Measurements from ENCODE around the gene KIZ. TPM values are rescaled to one million over a fixed set of nuclear protein-coding genes. Genes with fewer than 3 reads are reported as not detected.

Gene KIZ
- total RNA-seq, 1 experiment from 2014 or later, result 43.6 TPM

DNA sequence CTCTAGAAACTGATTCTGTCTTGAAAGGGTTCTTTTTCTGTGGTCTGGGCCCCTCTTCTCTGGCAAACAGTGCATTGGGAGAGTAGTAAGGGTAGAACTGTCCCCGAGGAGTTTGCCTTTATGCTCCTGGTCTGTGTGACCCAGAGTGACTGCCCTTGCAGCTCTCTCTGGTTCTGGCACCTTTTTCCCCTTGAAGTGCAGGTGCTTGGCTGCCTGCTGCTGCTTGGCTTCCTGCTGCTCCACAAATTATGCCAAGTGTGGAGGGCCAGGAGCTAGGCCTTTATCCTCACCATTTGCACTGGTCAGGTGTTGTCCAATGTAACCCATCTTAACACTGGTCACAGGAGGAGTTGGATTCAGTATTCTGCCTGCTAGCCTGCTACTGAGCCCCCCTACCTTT lies 11.2 kb downstream of the KIZ start (continued):
- no peak for TF ChIP-seq ZNF281 (CRISPR knock-in tag; IDR thresholded peaks at IDR 0.05)
- no peak for TF ChIP-seq EMX1 (CRISPR knock-in tag; IDR thresholded peaks at IDR 0.05)
- no peak for TF ChIP-seq NR2C2 (CRISPR knock-in tag; IDR thresholded peaks at IDR 0.05)

GRCh38 chr20:21139881-21140566 lies 14.1 kb downstream of the KIZ start:
- CTCF ChIA-PET, result no interaction called here
- H3K36me3 Mint-ChIP-seq, result peaks cover 16% of the 10 kb centered on the region
- H3K4me3 Mint-ChIP-seq, result no peak overlapping the region
- POLR2A ChIA-PET, result no interaction called here
- TF ChIP-seq, protein P1, sequence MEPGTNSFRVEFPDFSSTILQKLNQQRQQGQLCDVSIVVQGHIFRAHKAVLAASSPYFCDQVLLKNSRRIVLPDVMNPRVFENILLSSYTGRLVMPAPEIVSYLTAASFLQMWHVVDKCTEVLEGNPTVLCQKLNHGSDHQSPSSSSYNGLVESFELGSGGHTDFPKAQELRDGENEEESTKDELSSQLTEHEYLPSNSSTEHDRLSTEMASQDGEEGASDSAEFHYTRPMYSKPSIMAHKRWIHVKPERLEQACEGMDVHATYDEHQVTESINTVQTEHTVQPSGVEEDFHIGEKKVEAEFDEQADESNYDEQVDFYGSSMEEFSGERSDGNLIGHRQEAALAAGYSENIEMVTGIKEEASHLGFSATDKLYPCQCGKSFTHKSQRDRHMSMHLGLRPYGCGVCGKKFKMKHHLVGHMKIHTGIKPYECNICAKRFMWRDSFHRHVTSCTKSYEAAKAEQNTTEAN (CRISPR knock-in tag; IDR thresholded peaks at IDR 0.05), result no peak
- no peak for TF ChIP-seq MYBL2 (CRISPR knock-in tag; IDR thresholded peaks at IDR 0.05)
- TF ChIP-seq SMAD4 (CRISPR knock-in tag; IDR thresholded peaks at IDR 0.05), result no peak
- TF ChIP-seq GRHL2 (CRISPR knock-in tag; IDR thresholded peaks at IDR 0.05; ENCODE audit: insufficient replicate concordance, severe bottlenecking), result no peak
- no peak for TF ChIP-seq CREB1 (CRISPR knock-in tag; IDR thresholded peaks at IDR 0.05)
- no peak for TF ChIP-seq NR3C1 (CRISPR knock-in tag; conservative IDR thresholded peaks at IDR 0.05; ENCODE audit: low read depth)
- no peak for TF ChIP-seq PRDM15 (CRISPR knock-in tag; IDR thresholded peaks at IDR 0.05)
- TF ChIP-seq ZNF416 (CRISPR knock-in tag; IDR thresholded peaks at IDR 0.05), result no peak
- H3K27ac Mint-ChIP-seq, result no peak overlapping the region
- no peaks in the 10 kb centered on the region for H3K9me3 Mint-ChIP-seq
- ATAC-seq (no peak), DNase-seq (ENCODE audit: low spot score) (no peak)
- H3K27me3 Mint-ChIP-seq (ENCODE audit: low read depth), result no peaks in the 10 kb centered on the region
- peaks cover 11% of the 10 kb centered on the region for H3K4me1 Mint-ChIP-seq

DNA sequence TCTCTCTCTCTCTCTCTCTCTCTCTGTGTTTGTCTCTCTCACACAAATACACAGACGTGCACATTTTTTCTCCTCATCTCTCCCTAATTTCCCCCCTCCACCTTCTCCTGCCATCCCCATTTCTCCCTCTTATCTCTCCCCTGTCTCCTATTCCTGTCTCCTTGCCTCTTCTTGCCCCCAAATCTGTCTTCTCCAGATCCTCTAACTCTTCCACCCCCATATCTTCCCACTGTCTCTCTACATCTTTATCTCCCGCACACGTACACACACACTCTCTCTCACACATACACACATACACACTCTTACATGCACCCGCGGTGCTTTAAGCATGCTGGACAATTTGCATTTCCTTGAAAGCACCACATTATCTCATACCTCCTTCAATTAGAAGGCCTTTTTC lies 15.9 kb downstream of the KIZ start:
- Mint-ChIP-seq H3K27ac (no peak overlapping the region), H3K9me3 (no peaks in the 10 kb centered on the region), H3K4me1 (peaks cover 7% of the 10 kb centered on the region; the same call in 1 of the 2 replicates), H3K36me3 (peaks cover 13% of the 10 kb centered on the region), H3K4me3 (no peak overlapping the region), H3K27me3 (ENCODE audit: low read depth) (no peaks in the 10 kb centered on the region)
- POLR2A ChIA-PET, result no interaction called here
- DNase-seq (ENCODE audit: low spot score), result no peak
- CTCF ChIA-PET, result no interaction called here
- ATAC-seq, result no peak
- TF ChIP-seq AFF4 (CRISPR knock-in tag; IDR thresholded peaks at IDR 0.05; ENCODE audit: borderline replicate concordance) (no peak), SMAD3 (CRISPR knock-in tag; IDR thresholded peaks at IDR 0.05; ENCODE audit: borderline replicate concordance) (no peak)
- TF ChIP-seq, protein P2, sequence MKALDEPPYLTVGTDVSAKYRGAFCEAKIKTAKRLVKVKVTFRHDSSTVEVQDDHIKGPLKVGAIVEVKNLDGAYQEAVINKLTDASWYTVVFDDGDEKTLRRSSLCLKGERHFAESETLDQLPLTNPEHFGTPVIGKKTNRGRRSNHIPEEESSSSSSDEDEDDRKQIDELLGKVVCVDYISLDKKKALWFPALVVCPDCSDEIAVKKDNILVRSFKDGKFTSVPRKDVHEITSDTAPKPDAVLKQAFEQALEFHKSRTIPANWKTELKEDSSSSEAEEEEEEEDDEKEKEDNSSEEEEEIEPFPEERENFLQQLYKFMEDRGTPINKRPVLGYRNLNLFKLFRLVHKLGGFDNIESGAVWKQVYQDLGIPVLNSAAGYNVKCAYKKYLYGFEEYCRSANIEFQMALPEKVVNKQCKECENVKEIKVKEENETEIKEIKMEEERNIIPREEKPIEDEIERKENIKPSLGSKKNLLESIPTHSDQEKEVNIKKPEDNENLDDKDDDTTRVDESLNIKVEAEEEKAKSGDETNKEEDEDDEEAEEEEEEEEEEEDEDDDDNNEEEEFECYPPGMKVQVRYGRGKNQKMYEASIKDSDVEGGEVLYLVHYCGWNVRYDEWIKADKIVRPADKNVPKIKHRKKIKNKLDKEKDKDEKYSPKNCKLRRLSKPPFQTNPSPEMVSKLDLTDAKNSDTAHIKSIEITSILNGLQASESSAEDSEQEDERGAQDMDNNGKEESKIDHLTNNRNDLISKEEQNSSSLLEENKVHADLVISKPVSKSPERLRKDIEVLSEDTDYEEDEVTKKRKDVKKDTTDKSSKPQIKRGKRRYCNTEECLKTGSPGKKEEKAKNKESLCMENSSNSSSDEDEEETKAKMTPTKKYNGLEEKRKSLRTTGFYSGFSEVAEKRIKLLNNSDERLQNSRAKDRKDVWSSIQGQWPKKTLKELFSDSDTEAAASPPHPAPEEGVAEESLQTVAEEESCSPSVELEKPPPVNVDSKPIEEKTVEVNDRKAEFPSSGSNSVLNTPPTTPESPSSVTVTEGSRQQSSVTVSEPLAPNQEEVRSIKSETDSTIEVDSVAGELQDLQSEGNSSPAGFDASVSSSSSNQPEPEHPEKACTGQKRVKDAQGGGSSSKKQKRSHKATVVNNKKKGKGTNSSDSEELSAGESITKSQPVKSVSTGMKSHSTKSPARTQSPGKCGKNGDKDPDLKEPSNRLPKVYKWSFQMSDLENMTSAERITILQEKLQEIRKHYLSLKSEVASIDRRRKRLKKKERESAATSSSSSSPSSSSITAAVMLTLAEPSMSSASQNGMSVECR (CRISPR knock-in tag; IDR thresholded peaks at IDR 0.05; ENCODE audit: borderline replicate concordance), result no peak
- TF ChIP-seq, protein P3, sequence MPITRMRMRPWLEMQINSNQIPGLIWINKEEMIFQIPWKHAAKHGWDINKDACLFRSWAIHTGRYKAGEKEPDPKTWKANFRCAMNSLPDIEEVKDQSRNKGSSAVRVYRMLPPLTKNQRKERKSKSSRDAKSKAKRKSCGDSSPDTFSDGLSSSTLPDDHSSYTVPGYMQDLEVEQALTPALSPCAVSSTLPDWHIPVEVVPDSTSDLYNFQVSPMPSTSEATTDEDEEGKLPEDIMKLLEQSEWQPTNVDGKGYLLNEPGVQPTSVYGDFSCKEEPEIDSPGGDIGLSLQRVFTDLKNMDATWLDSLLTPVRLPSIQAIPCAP (CRISPR knock-in tag; IDR thresholded peaks at IDR 0.05), result no peak
